Sigmoid colon (tissue), 7 donors: ENCODE results near the gene FBH1. TPM values are rescaled to one million over a fixed set of nuclear protein-coding genes. Genes with fewer than 3 reads are reported as not detected.

ENCODE experiments used
- DNase-seq: peaks from one replicate; pipeline ENCODE4 v3.0.0-alpha.2; 2019
- H3K27ac ChIP-seq, 4 donors: fragments of 200-600 bp; sonication (generic); one replicate each; pipeline ENCODE4 v1.5.1; 2016 to 2019; ENCODE audit warnings: mild to moderate bottlenecking in 1 of 4
- H3K27me3 ChIP-seq, 3 donors: fragments of 200-600 bp; sonication (generic); one replicate each; pipeline ENCODE4 v1.5.1; 2019; ENCODE audit warnings: mild to moderate bottlenecking in 1 of 3
- H3K36me3 ChIP-seq, 4 donors: fragments of 200-600 bp; sonication (generic); one replicate each; pipeline ENCODE4 v1.5.1; 2016 to 2019
- H3K4me1 ChIP-seq, 4 donors: fragments of 200-600 bp; sonication (generic); one replicate each; pipeline ENCODE4 v1.5.1; 2017 to 2019
- H3K4me3 ChIP-seq, 4 donors: fragments of 200-600 bp; sonication (generic); one replicate each; pipeline ENCODE4 v1.5.1; 2017 to 2019; ENCODE audit warnings: mild to moderate bottlenecking in 2 of 4, moderate library complexity in 1 of 4
- H3K9me3 ChIP-seq, 4 donors: fragments of 200-600 bp in 3 of 4; sonication (generic) in 3 of 4; one replicate each; pipeline versions ENCODE4 v1.5.1 to v1.6.1; 2013 to 2019
- CTCF ChIP-seq, 4 experiments: fragments of 450-650 bp in 3 of 4; fragments of 200-600 bp in 1 of 4; IDR thresholded peaks; one replicate each; pipeline ENCODE4 v1.5.1; 2016 to 2019; ENCODE audit warnings: antibody characterized with exemption in 4 of 4, mild to moderate bottlenecking in 3 of 4, moderate library complexity in 2 of 4
- EP300 ChIP-seq, 4 donors: sonication (generic); formaldehyde crosslinking; IDR thresholded peaks; one replicate each; pipeline ENCODE4 v1.6.1; 2017; ENCODE audit warnings: antibody characterized with exemption in 4 of 4
- POLR2A ChIP-seq, 2 donors: fragments of 450-650 bp; IDR thresholded peaks; one replicate each; pipeline ENCODE4 v1.6.1; 2016; ENCODE audit warnings: antibody characterized with exemption in 2 of 2, mild to moderate bottlenecking in 2 of 2, moderate library complexity in 2 of 2
- POLR2AphosphoS5 ChIP-seq, 4 donors: sonication (generic); formaldehyde crosslinking; IDR thresholded peaks; one replicate each; pipeline ENCODE4 v1.6.1; 2017; ENCODE audit warnings: antibody characterized with exemption in 4 of 4
- WGBS, 2 donors: extraction: QIAGEN DNeasy Blood & Tissue Kit; methylation state at CpG; one replicate each; pipeline ENCODE4 v1.1.7; 2013; 5-methylcytosine and 5-hydroxymethylcytosine counted together
- intact Hi-C: fragments of 100-400 bp; cut with DNase I; formaldehyde crosslinking; loops from one replicate; pipeline ENCODE4 v1.15.1; 2023
- polyA plus RNA-seq, 3 donors: library from polyadenylated mRNA; stranded (reverse); fragments of 200-250 nt; gene quantifications; one replicate each; pipeline ENCODE4 v1.2.3, GENCODE V29; 2013
- total RNA-seq, 4 donors: library from RNA; depleted of rRNA; stranded (reverse); fragments of >200 nt; gene quantifications; one replicate each; pipeline ENCODE4 v1.1.0, GENCODE V29; 2016
- donor health status: healthy with polysubstance abuse.
- donor health status: Bipolar disorder and iron deficiency.
- donor health status: healthy.

FBH1 gene
- total and polyA plus RNA-seq, 7 donors, result 31.2 to 85.9 (median 68.7) TPM

- peak; percentile 56 for DNase-seq
- no peaks in the 10 kb centered on the region for H3K36me3 ChIP-seq
- H3K9me3 ChIP-seq, result no peaks in the 10 kb centered on the region
- H3K27me3 ChIP-seq, result no peaks in the 10 kb centered on the region
- peak overlapping the region; percentile 47 to 67 (median 55) for H3K27ac ChIP-seq
- H3K4me3 ChIP-seq, result no peak overlapping the region
- TF ChIP-seq EP300 (IDR thresholded peaks at IDR 0.05) (no peak), POLR2AphosphoS5 (IDR thresholded peaks at IDR 0.05) (no peak), CTCF (IDR thresholded peaks at IDR 0.05) (no peak), POLR2A (IDR thresholded peaks at IDR 0.05) (no peak)
- 38 to 61% methylated on average over 4 of the region's 4 CpGs for WGBS, 2 donors
- H3K4me1 ChIP-seq, result peaks cover 0 to 11% (median 5%) of the 10 kb centered on the region in 4 donors
- intact Hi-C loops, result no loop called here
Observed at GRCh38 chr10:5971886-5972285, 81.8 kb downstream of the FBH1 start.

GRCh38 chr10:5973069-5973468, 83.0 kb downstream of the FBH1 start:
- Histone ChIP-seq H3K27ac (no peak overlapping the region), H3K27me3 (peaks cover 0 to 2% (median 0%) of the 10 kb centered on the region in 3 donors), H3K4me3 (no peak overlapping the region), H3K36me3 (no peaks in the 10 kb centered on the region), H3K4me1 (peaks cover 0 to 18% (median 6%) of the 10 kb centered on the region in 4 donors), H3K9me3 (no peaks in the 10 kb centered on the region)
- DNase-seq, result peak; percentile 19
- TF ChIP-seq POLR2A (IDR thresholded peaks at IDR 0.05) (no peak), EP300 (IDR thresholded peaks at IDR 0.05) (no peak), CTCF (IDR thresholded peaks at IDR 0.05) (no peak), POLR2AphosphoS5 (IDR thresholded peaks at IDR 0.05) (no peak)
- 94% methylated on average over 4 of the region's 4 CpGs for WGBS, 2 donors
- intact Hi-C loops, result no loop called here

- Histone ChIP-seq H3K36me3 (no peaks in the 10 kb centered on the region), H3K9me3 (no peaks in the 10 kb centered on the region), H3K4me1 (peaks cover 0 to 20% (median 6%) of the 10 kb centered on the region in 4 donors), H3K27me3 (peaks cover 0 to 2% (median 0%) of the 10 kb centered on the region in 3 donors), H3K27ac (peak overlapping the region; percentile 81 to 90 (median 86)), H3K4me3 (peak overlapping the region in 3 of 4 donors; percentile 67 to 91 (median 84))
- 12 to 57% methylated on average over 20 of the region's 20 CpGs for WGBS, 2 donors
- TF ChIP-seq POLR2A (IDR thresholded peaks at IDR 0.05), result no peak
- TF ChIP-seq POLR2AphosphoS5 (IDR thresholded peaks at IDR 0.05), result peak in 3 of 4 donors; percentile 8 to 63 (median 28)
- peak; percentile 85 for DNase-seq
- intact Hi-C loops, result no loop called here
Observed at GRCh38 chr10:5975641-5976473, 85.8 kb downstream of the FBH1 start.

- TF ChIP-seq POLR2A (IDR thresholded peaks at IDR 0.05), result no peak
- no peak for TF ChIP-seq POLR2AphosphoS5 (IDR thresholded peaks at IDR 0.05)
- no peak for TF ChIP-seq EP300 (IDR thresholded peaks at IDR 0.05)
- no peak for TF ChIP-seq CTCF (IDR thresholded peaks at IDR 0.05)
- DNase-seq, result peak; percentile 77
- H3K4me3 ChIP-seq, result peak overlapping the region; percentile 67 to 91 (median 82)
- intact Hi-C loops, result no loop called here
- H3K27ac ChIP-seq, result peak overlapping the region; percentile 81 to 90 (median 86)
- WGBS, 2 donors, result 0 to 1% methylated on average over 82 of the region's 82 CpGs
- peaks cover 0 to 20% (median 6%) of the 10 kb centered on the region in 4 donors for H3K4me1 ChIP-seq
- peaks cover 0 to 2% (median 0%) of the 10 kb centered on the region in 3 donors for H3K27me3 ChIP-seq
- no peaks in the 10 kb centered on the region for H3K9me3 ChIP-seq
- no peaks in the 10 kb centered on the region for H3K36me3 ChIP-seq
Observed at GRCh38 chr10:5976512-5977470, 86.7 kb downstream of the FBH1 start.
